ENCODE measurements around the gene FGD4. TPM values are rescaled to one million over a fixed set of nuclear protein-coding genes. Genes with fewer than 3 reads are reported as not detected.

The FGD4 gene
- total RNA-seq, 2 experiments from 2014 or later, result 0.61 to 0.76 TPM

GRCh38 chr12:32419520-32419960 lies 20.2 kb downstream of the FGD4 start:
- ATAC-seq (no peak), DNase-seq (no peak)
- H3K27ac Mint-ChIP-seq, result no peak overlapping the region
- H3K4me1 Mint-ChIP-seq, result no peaks in the 10 kb centered on the region
- CTCF ChIA-PET, result no interaction called here
- H3K36me3 Mint-ChIP-seq, result peaks cover 1% of the 10 kb centered on the region
- no peaks in the 10 kb centered on the region for H3K27me3 Mint-ChIP-seq
- H3K9me3 Mint-ChIP-seq (ENCODE audit: low read depth), result no peaks in the 10 kb centered on the region
- no peak overlapping the region for H3K4me3 Mint-ChIP-seq

DNA sequence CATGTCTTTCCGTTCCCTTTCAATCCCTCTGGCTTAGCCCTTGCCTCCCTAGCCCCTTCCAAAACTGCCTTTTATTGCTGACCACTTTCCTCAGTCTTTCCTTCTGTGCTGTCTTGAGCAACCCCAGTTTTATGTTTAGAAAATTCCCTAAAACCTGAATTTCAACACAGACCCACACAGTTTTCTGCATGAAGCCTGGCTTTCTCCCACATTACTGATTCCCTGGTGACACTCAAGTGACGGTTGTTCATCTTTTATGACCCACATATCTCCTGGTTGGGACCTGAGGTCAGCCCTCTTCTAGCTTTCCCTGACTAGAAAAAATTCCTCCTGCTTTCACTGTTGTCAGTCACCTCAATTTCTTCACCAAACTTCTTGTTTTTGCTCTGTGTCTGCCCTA lies 21.0 kb downstream of the FGD4 start:
- Mint-ChIP-seq H3K4me3 (no peak overlapping the region), H3K27ac (no peak overlapping the region), H3K9me3 (ENCODE audit: low read depth) (no peaks in the 10 kb centered on the region), H3K4me1 (no peaks in the 10 kb centered on the region), H3K36me3 (peaks cover 1% of the 10 kb centered on the region), H3K27me3 (peaks cover 2% of the 10 kb centered on the region)
- CTCF ChIA-PET, result no interaction called here
- ATAC-seq, result no peak
- no peak for DNase-seq

- Mint-ChIP-seq H3K9me3 (ENCODE audit: low read depth) (peaks cover 5% of the 10 kb centered on the region), H3K4me1 (no peaks in the 10 kb centered on the region), H3K27me3 (peaks cover 18% of the 10 kb centered on the region), H3K36me3 (peaks cover 5% of the 10 kb centered on the region), H3K4me3 (no peak overlapping the region), H3K27ac (no peak overlapping the region)
- CTCF ChIA-PET, result interaction anchor here (0.7 to 1.7 kb wide), 3 partner anchors 19 to 1363 kb away, joined by 3 read pairs; no protein-coding TSS in a partner anchor
- no peak for DNase-seq
- no peak for ATAC-seq
Measured at GRCh38 chr12:32423559-32423958, 24.2 kb downstream of the FGD4 start.

DNA sequence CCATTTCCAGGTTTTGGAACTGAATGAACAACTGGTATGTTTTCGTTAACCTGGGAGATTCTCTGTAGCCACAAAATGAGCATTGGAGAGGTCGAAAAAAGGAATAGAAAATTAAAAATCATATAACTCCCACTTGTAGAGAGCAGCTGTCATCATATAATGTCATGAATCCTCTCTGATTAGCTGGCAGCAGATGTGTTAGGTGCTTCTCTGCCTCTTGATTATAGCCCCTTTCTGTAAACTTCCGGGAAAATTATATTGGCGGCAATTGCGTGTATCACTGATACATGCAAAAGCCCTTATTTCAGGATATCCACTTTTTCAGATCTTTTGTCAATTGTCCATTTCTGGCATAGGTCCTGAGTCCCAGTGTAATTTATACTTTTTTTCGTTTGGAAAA lies 31.7 kb downstream of the FGD4 start:
- no peak overlapping the region for H3K27ac Mint-ChIP-seq
- no peak overlapping the region for H3K4me3 Mint-ChIP-seq
- peaks cover 5% of the 10 kb centered on the region for H3K9me3 Mint-ChIP-seq (ENCODE audit: low read depth)
- H3K36me3 Mint-ChIP-seq, result peaks cover 3% of the 10 kb centered on the region
- ATAC-seq (no peak), DNase-seq (no peak)
- peaks cover 15% of the 10 kb centered on the region for H3K27me3 Mint-ChIP-seq
- no peaks in the 10 kb centered on the region for H3K4me1 Mint-ChIP-seq
- CTCF ChIA-PET, result no interaction called here

GRCh38 chr12:32435921-32436705 lies 36.8 kb downstream of the FGD4 start:
- H3K4me1 Mint-ChIP-seq, result no peaks in the 10 kb centered on the region
- no peak for DNase-seq
- CTCF ChIA-PET, result no interaction called here
- ATAC-seq, result no peak
- H3K4me3 Mint-ChIP-seq, result no peak overlapping the region
- H3K27me3 Mint-ChIP-seq, result peaks cover 3% of the 10 kb centered on the region
- no peaks in the 10 kb centered on the region for H3K9me3 Mint-ChIP-seq (ENCODE audit: low read depth)
- no peak overlapping the region for H3K27ac Mint-ChIP-seq
- H3K36me3 Mint-ChIP-seq, result no peaks in the 10 kb centered on the region

DNA sequence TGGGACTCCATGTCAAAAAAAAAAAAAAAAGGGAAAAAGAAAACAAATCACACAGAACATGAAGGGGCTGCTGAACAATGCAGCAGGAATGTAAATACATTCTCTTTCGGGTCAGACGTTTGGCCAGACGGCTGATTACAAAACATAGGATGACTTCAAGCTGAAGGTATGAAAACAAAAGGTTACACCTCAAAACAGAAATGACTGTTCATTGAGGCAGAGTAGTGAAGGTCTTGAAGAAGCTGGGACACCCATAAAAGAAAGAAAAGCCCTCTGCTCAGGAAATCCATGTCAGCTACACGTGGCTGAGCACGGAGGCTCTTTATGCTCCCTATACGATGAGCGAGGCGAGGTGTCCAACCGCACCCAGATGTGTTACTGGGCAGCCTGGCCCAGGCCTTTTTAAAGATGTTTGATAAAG lies 37.7 kb downstream of the FGD4 start:
- CTCF ChIA-PET, result no interaction called here
- ATAC-seq (no peak), DNase-seq (no peak)
- Mint-ChIP-seq H3K36me3 (no peaks in the 10 kb centered on the region), H3K4me3 (no peak overlapping the region), H3K27me3 (peaks cover 3% of the 10 kb centered on the region), H3K27ac (no peak overlapping the region), H3K4me1 (no peaks in the 10 kb centered on the region), H3K9me3 (ENCODE audit: low read depth) (no peaks in the 10 kb centered on the region)

GRCh38 chr12:32440120-32440865 lies 40.9 kb downstream of the FGD4 start:
- H3K4me1 Mint-ChIP-seq, result no peaks in the 10 kb centered on the region
- ATAC-seq (no peak), DNase-seq (no peak)
- H3K27ac Mint-ChIP-seq, result no peak overlapping the region
- no peaks in the 10 kb centered on the region for H3K36me3 Mint-ChIP-seq
- H3K4me3 Mint-ChIP-seq, result no peak overlapping the region
- H3K9me3 Mint-ChIP-seq (ENCODE audit: low read depth), result no peaks in the 10 kb centered on the region
- CTCF ChIA-PET, result interaction anchor here (1.2 to 1.5 kb wide), 2 partner anchors 217 to 315 kb away, joined by 3 to 5 read pairs; partner anchors contain the start of gene YARS2
- H3K27me3 Mint-ChIP-seq, result peaks cover 3% of the 10 kb centered on the region

GRCh38 chr12:32443491-32443890 lies 44.1 kb downstream of the FGD4 start:
- Mint-ChIP-seq H3K4me3 (no peak overlapping the region), H3K27ac (no peak overlapping the region), H3K27me3 (no peaks in the 10 kb centered on the region), H3K4me1 (peaks cover 3% of the 10 kb centered on the region), H3K9me3 (ENCODE audit: low read depth) (no peaks in the 10 kb centered on the region), H3K36me3 (no peaks in the 10 kb centered on the region)
- ATAC-seq, result no peak
- DNase-seq, result no peak
- CTCF ChIA-PET, result interaction anchor here (1.5 kb wide), 1 partner anchor 13 kb away, joined by 5 read pairs; no protein-coding TSS in a partner anchor

DNA sequence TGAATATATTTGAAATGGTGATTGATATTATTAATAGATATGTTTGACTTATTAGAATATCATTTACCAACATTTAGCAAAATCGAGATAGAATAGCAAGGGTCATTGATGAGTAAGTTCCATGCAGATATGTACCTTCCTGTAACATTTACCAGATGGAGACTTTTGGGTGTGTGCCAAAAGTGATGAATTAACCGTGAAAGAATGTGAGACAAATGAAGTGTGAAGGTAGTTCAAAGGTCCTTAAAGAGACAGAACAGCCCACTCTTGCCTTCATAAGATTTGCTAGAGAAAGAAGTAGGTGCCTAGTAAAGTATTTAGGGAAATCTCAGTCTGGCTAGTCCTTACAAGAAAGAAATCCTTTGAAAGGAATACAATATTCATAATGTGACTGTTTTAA lies 45.5 kb downstream of the FGD4 start:
- ATAC-seq (no peak), DNase-seq (no peak)
- no peaks in the 10 kb centered on the region for H3K27me3 Mint-ChIP-seq
- CTCF ChIA-PET, result no interaction called here
- no peak overlapping the region for H3K27ac Mint-ChIP-seq
- no peaks in the 10 kb centered on the region for H3K9me3 Mint-ChIP-seq (ENCODE audit: low read depth)
- peaks cover 5% of the 10 kb centered on the region for H3K4me1 Mint-ChIP-seq
- H3K36me3 Mint-ChIP-seq, result no peaks in the 10 kb centered on the region
- no peak overlapping the region for H3K4me3 Mint-ChIP-seq

DNA sequence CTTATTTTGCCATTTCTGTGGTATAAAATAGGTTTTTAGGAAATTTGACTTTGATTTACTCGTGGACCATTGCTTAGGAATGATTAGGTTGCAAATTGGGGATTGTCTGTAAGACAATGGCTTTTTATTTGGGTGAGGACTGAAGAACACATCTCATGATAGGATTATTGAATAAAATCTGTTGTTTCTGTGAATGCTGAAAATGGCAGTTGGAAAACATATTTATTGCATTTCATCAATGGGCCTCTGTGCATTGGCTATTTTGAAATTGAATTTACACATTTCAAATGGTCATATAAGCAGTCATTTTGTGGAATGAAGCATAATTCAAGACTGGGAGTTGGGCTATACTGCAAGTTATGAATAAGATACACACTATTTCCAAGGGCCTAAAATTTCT lies 46.0 kb downstream of the FGD4 start:
- H3K9me3 Mint-ChIP-seq (ENCODE audit: low read depth), result no peaks in the 10 kb centered on the region
- peaks cover 5% of the 10 kb centered on the region for H3K4me1 Mint-ChIP-seq
- H3K27ac Mint-ChIP-seq, result no peak overlapping the region
- DNase-seq, result no peak
- no peaks in the 10 kb centered on the region for H3K36me3 Mint-ChIP-seq
- CTCF ChIA-PET, result no interaction called here
- H3K4me3 Mint-ChIP-seq, result no peak overlapping the region
- H3K27me3 Mint-ChIP-seq, result no peaks in the 10 kb centered on the region
- no peak for ATAC-seq

GRCh38 chr12:32446316-32447119 lies 47.2 kb downstream of the FGD4 start:
- CTCF ChIA-PET, result no interaction called here
- no peak overlapping the region for H3K27ac Mint-ChIP-seq
- no peak for ATAC-seq
- H3K36me3 Mint-ChIP-seq, result no peaks in the 10 kb centered on the region
- H3K27me3 Mint-ChIP-seq, result no peaks in the 10 kb centered on the region
- H3K4me3 Mint-ChIP-seq, result no peak overlapping the region
- H3K9me3 Mint-ChIP-seq (ENCODE audit: low read depth), result no peaks in the 10 kb centered on the region
- H3K4me1 Mint-ChIP-seq, result peaks cover 5% of the 10 kb centered on the region
- DNase-seq, result no peak

GRCh38 chr12:32448586-32448985 lies 49.2 kb downstream of the FGD4 start:
- DNase-seq (no peak), ATAC-seq (no peak)
- no peaks in the 10 kb centered on the region for H3K27me3 Mint-ChIP-seq
- no peaks in the 10 kb centered on the region for H3K36me3 Mint-ChIP-seq
- H3K4me3 Mint-ChIP-seq, result no peak overlapping the region
- CTCF ChIA-PET, result no interaction called here
- no peaks in the 10 kb centered on the region for H3K9me3 Mint-ChIP-seq (ENCODE audit: low read depth)
- H3K27ac Mint-ChIP-seq, result no peak overlapping the region
- peaks cover 5% of the 10 kb centered on the region for H3K4me1 Mint-ChIP-seq

DNA sequence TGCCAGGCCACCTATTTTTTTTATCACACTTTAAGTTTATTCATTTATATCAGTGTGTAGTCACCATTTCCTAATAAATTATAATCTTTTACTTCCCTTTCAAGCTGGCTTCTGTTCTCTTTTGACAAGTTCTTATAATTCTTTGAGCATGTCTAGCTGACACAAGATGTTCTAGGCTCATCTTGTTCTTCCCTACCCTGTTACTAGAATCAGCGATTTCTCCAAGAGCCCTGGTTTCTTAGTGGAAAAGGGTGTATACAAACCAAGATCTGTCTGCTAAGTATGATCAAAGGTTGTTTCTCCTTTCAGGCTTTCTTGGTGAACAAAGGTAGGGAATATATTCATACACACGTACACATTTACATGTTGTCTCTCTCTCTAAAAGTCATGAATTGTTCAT lies 51.0 kb downstream of the FGD4 start:
- Mint-ChIP-seq H3K4me1 (peaks cover 5% of the 10 kb centered on the region), H3K27me3 (peaks cover 4% of the 10 kb centered on the region), H3K36me3 (no peaks in the 10 kb centered on the region), H3K9me3 (ENCODE audit: low read depth) (no peaks in the 10 kb centered on the region), H3K4me3 (no peak overlapping the region), H3K27ac (no peak overlapping the region)
- DNase-seq (no peak), ATAC-seq (no peak)
- CTCF ChIA-PET, result interaction anchor here (3.0 kb wide), 1 partner anchor 305 kb away, joined by 9 read pairs; the partner anchor contains the start of gene YARS2
